ENCODE results near the gene HDAC4.

HDAC4 gene

GRCh38 chr2:239195992-239196391, 204.8 kb downstream of the HDAC4 start:
- no peaks in the 10 kb centered on the region for H3K4me1 Mint-ChIP-seq
- DNase-seq (ENCODE audit: low spot score in 2 of 2) (no peak), ATAC-seq (ENCODE audit: low read depth) (no peak)
- no peak overlapping the region for H3K4me3 Mint-ChIP-seq
- H3K27me3 Mint-ChIP-seq: no peaks in the 10 kb centered on the region
- H3K27ac Mint-ChIP-seq: no peak overlapping the region
- no peaks in the 10 kb centered on the region for H3K9me3 Mint-ChIP-seq
- peaks cover 16% of the 10 kb centered on the region for H3K36me3 Mint-ChIP-seq

GRCh38 chr2:239195318-239195871, 205.4 kb downstream of the HDAC4 start:
- peaks cover 19% of the 10 kb centered on the region for H3K36me3 Mint-ChIP-seq
- DNase-seq (ENCODE audit: low spot score in 2 of 2) (no peak), ATAC-seq (ENCODE audit: low read depth) (no peak)
- no peak overlapping the region for H3K4me3 Mint-ChIP-seq
- H3K4me1 Mint-ChIP-seq: no peaks in the 10 kb centered on the region
- H3K27ac Mint-ChIP-seq: no peak overlapping the region
- H3K27me3 Mint-ChIP-seq: no peaks in the 10 kb centered on the region
- no peaks in the 10 kb centered on the region for H3K9me3 Mint-ChIP-seq

GRCh38 chr2:239194731-239195317, 206.0 kb downstream of the HDAC4 start:
- DNase-seq (ENCODE audit: low spot score in 2 of 2) (no peak), ATAC-seq (ENCODE audit: low read depth) (no peak)
- Mint-ChIP-seq H3K27me3 (no peaks in the 10 kb centered on the region), H3K4me3 (no peak overlapping the region), H3K4me1 (no peaks in the 10 kb centered on the region), H3K9me3 (no peaks in the 10 kb centered on the region), H3K36me3 (peaks cover 21% of the 10 kb centered on the region), H3K27ac (no peak overlapping the region)

GRCh38 chr2:239193925-239194677, 206.7 kb downstream of the HDAC4 start:
- Mint-ChIP-seq H3K27me3 (no peaks in the 10 kb centered on the region), H3K9me3 (no peaks in the 10 kb centered on the region), H3K27ac (no peak overlapping the region), H3K4me1 (no peaks in the 10 kb centered on the region), H3K4me3 (no peak overlapping the region), H3K36me3 (peaks cover 25% of the 10 kb centered on the region)
- DNase-seq (ENCODE audit: low spot score in 2 of 2) (no peak), ATAC-seq (ENCODE audit: low read depth) (no peak)

- no peak overlapping the region for H3K4me3 Mint-ChIP-seq
- ATAC-seq (ENCODE audit: low read depth) (no peak), DNase-seq (ENCODE audit: low spot score in 2 of 2) (no peak)
- H3K27me3 Mint-ChIP-seq: no peaks in the 10 kb centered on the region
- H3K4me1 Mint-ChIP-seq: no peaks in the 10 kb centered on the region
- no peaks in the 10 kb centered on the region for H3K9me3 Mint-ChIP-seq
- peaks cover 29% of the 10 kb centered on the region for H3K36me3 Mint-ChIP-seq
- no peak overlapping the region for H3K27ac Mint-ChIP-seq
Measured at GRCh38 chr2:239193401-239193811, 207.4 kb downstream of the HDAC4 start.

- H3K4me3 Mint-ChIP-seq: no peak overlapping the region
- no peaks in the 10 kb centered on the region for H3K4me1 Mint-ChIP-seq
- H3K27ac Mint-ChIP-seq: no peak overlapping the region
- ATAC-seq (ENCODE audit: low read depth) (no peak), DNase-seq (ENCODE audit: low spot score in 2 of 2) (no peak)
- H3K27me3 Mint-ChIP-seq: no peaks in the 10 kb centered on the region
- H3K36me3 Mint-ChIP-seq: peaks cover 32% of the 10 kb centered on the region
- H3K9me3 Mint-ChIP-seq: no peaks in the 10 kb centered on the region
Measured at GRCh38 chr2:239192975-239193374, 207.8 kb downstream of the HDAC4 start.

- Mint-ChIP-seq H3K36me3 (peaks cover 29% of the 10 kb centered on the region), H3K9me3 (no peaks in the 10 kb centered on the region), H3K27me3 (no peaks in the 10 kb centered on the region), H3K4me3 (no peak overlapping the region), H3K27ac (no peak overlapping the region), H3K4me1 (no peaks in the 10 kb centered on the region)
- no peak for DNase-seq (ENCODE audit: low spot score in 2 of 2)
- no peak for ATAC-seq (ENCODE audit: low read depth)
Measured at GRCh38 chr2:239192456-239192855, 208.4 kb downstream of the HDAC4 start.

- DNase-seq (ENCODE audit: low spot score in 2 of 2) (no peak), ATAC-seq (ENCODE audit: low read depth) (no peak)
- H3K4me3 Mint-ChIP-seq: no peak overlapping the region
- no peaks in the 10 kb centered on the region for H3K9me3 Mint-ChIP-seq
- H3K27ac Mint-ChIP-seq: no peak overlapping the region
- peaks cover 29% of the 10 kb centered on the region for H3K36me3 Mint-ChIP-seq
- H3K27me3 Mint-ChIP-seq: no peaks in the 10 kb centered on the region
- no peaks in the 10 kb centered on the region for H3K4me1 Mint-ChIP-seq
Measured at GRCh38 chr2:239190921-239191885, 209.6 kb downstream of the HDAC4 start.

GRCh38 chr2:239190361-239190760, 210.5 kb downstream of the HDAC4 start:
- Mint-ChIP-seq H3K36me3 (peaks cover 26% of the 10 kb centered on the region), H3K27ac (no peak overlapping the region), H3K4me1 (no peaks in the 10 kb centered on the region), H3K9me3 (no peaks in the 10 kb centered on the region), H3K27me3 (no peaks in the 10 kb centered on the region), H3K4me3 (no peak overlapping the region)
- ATAC-seq (ENCODE audit: low read depth) (no peak), DNase-seq (ENCODE audit: low spot score in 2 of 2) (no peak)

GRCh38 chr2:239189711-239190131, 211.1 kb downstream of the HDAC4 start:
- H3K36me3 Mint-ChIP-seq: peaks cover 26% of the 10 kb centered on the region
- H3K27ac Mint-ChIP-seq: no peak overlapping the region
- no peak overlapping the region for H3K4me3 Mint-ChIP-seq
- H3K27me3 Mint-ChIP-seq: no peaks in the 10 kb centered on the region
- H3K9me3 Mint-ChIP-seq: no peaks in the 10 kb centered on the region
- H3K4me1 Mint-ChIP-seq: no peaks in the 10 kb centered on the region
- ATAC-seq (ENCODE audit: low read depth) (no peak), DNase-seq (ENCODE audit: low spot score in 2 of 2) (no peak)

GRCh38 chr2:239188536-239188935, 212.3 kb downstream of the HDAC4 start:
- DNase-seq (ENCODE audit: low spot score in 2 of 2): no peak
- Mint-ChIP-seq H3K9me3 (no peaks in the 10 kb centered on the region), H3K4me1 (no peaks in the 10 kb centered on the region), H3K27ac (no peak overlapping the region), H3K36me3 (peaks cover 26% of the 10 kb centered on the region), H3K4me3 (no peak overlapping the region), H3K27me3 (no peaks in the 10 kb centered on the region)
- no peak for ATAC-seq (ENCODE audit: low read depth)

- ATAC-seq (ENCODE audit: low read depth) (no peak), DNase-seq (ENCODE audit: low spot score in 2 of 2) (no peak)
- Mint-ChIP-seq H3K27me3 (no peaks in the 10 kb centered on the region), H3K4me1 (no peaks in the 10 kb centered on the region), H3K9me3 (no peaks in the 10 kb centered on the region), H3K36me3 (peaks cover 29% of the 10 kb centered on the region), H3K27ac (no peak overlapping the region), H3K4me3 (no peak overlapping the region)
Measured at GRCh38 chr2:239187464-239188253, 213.2 kb downstream of the HDAC4 start.

- Mint-ChIP-seq H3K4me1 (no peaks in the 10 kb centered on the region), H3K4me3 (no peak overlapping the region), H3K9me3 (no peaks in the 10 kb centered on the region), H3K27ac (no peak overlapping the region), H3K36me3 (peaks cover 29% of the 10 kb centered on the region), H3K27me3 (no peaks in the 10 kb centered on the region)
- DNase-seq (ENCODE audit: low spot score in 2 of 2) (no peak), ATAC-seq (ENCODE audit: low read depth) (no peak)
Measured at GRCh38 chr2:239186516-239187357, 214.1 kb downstream of the HDAC4 start.

Measured in memory B cell (primary cell).